H1 (cell line): ENCODE measurements around the gene SUPT4H1. TPM values are rescaled to one million over a fixed set of nuclear protein-coding genes. Genes with fewer than 3 reads are reported as not detected.

Experiments used
- ASH2L ChIP-seq: fragments of 200-600, 300-600 bp; sonication (generic); IDR thresholded peaks from one replicate; pipeline ENCODE4 v1.7.1; 2017; ENCODE audit warnings: low read length
- CREB1 ChIP-seq: IDR thresholded peaks from 2 replicates; pipeline ENCODE4 v1.6.1; 2012; ENCODE audit warnings: inconsistent platforms
- NRF1 ChIP-seq: IDR thresholded peaks from 2 replicates; pipeline ENCODE4 v1.6.1; 2011; ENCODE audit warnings: mild to moderate bottlenecking, low read depth, low read length, improper control_type of control experiment
- RBBP5 ChIP-seq: IDR thresholded peaks from 2 replicates; pipeline ENCODE4 v1.7.1; 2012; ENCODE audit warnings: low read depth, mild to moderate bottlenecking, inconsistent platforms, low read length, moderate library complexity, borderline replicate concordance
- SIN3A ChIP-seq, 2 experiments: IDR thresholded peaks in 1 of 2; conservative IDR thresholded peaks in 1 of 2; 2 replicates each; pipeline ENCODE4 v1.6.1; 2011 to 2012; ENCODE audit warnings: low read length in 2 of 2, improper control_type of control experiment in 1 of 2, low read depth in 1 of 2, mild to moderate bottlenecking in 1 of 2
- SRF ChIP-seq: IDR thresholded peaks from 2 replicates; pipeline ENCODE4 v1.6.1; 2011; ENCODE audit warnings: mild to moderate bottlenecking, low read depth, low read length, moderate library complexity
- TAF7 ChIP-seq: optimal IDR thresholded peaks from 2 replicates; pipeline ENCODE3; 2011; ENCODE audit warnings: low read depth, mild to moderate bottlenecking, inconsistent platforms, low read length, moderate library complexity, borderline replicate concordance
- TEAD4 ChIP-seq: IDR thresholded peaks from 2 replicates; pipeline ENCODE4 v1.6.1; 2012; ENCODE audit warnings: low read depth, low read length, inconsistent platforms, mixed read lengths
- polyA plus RNA-seq, 7 experiments: library from polyadenylated mRNA; depleted of rRNA in 3 of 7; stranded (reverse) in 5 of 7; unstranded in 2 of 7; fragments of >200 nt in 5 of 7; fragments of 200-250 nt in 2 of 7; gene quantifications; 1 replicate in 5 of 7; 2 replicates in 1 of 7; 4 replicates in 1 of 7; pipeline versions ENCODE4 v1.2.1 to v1.2.3, GENCODE V29; 2011 to 2013; ENCODE audit warnings: missing spikeins in 2 of 7, mixed read lengths in 2 of 7
- total RNA-seq: library from RNA; stranded (reverse); fragmentation: NEBNext Ultra II Directional; extraction: Animal tissue kit (Norgen Biotek cat#: 25700); gene quantifications from 2 replicates; pipeline ENCODE4 v1.2.1, GENCODE V29; 2021

Gene SUPT4H1
- total and polyA plus RNA-seq, 2 of the 8 experiments (the other 6 are each of a cell fraction or from before 2014, with no cell fraction given), result 112 to 143 TPM

DNA sequence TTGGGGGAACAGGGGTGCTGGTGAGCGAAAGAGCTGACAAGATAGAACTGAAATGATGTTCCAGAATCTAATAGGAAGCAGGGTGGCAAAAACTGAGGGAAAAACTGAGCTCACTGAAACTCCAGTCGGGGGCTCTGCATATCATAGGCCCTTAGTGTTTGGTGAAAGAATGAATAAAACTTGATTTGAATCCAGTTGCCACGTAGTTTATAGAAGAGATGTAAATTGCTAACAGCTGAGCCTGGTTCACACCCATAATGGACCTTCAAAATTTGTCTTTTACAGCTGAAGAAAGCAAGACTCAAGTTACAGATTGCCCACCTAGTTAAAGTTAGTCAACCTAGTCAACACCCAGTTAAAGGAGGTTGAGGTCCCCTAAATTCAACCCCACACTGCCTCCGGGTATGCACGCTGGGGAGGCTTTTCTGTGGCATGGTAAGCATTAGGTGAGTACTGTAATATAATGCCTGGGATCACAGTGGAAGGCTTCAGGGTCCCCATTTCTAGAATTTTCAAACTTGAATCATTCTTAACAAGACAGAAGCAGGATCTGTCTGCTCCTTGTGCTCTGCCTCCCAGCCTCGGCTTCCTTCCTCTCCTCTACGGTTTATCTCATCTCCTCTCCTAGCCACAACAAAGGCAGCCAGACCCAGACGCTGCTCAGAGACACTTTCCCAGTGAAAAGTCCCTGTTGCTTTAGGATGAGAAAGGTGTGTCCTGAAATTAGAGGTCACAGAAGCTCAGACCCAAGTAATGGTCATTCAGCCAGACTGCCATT lies 26.9 kb upstream of the SUPT4H1 start (continued):
- TF ChIP-seq TEAD4 (no peak), SIN3A (conservative IDR thresholded peaks at IDR 0.05 in 1 of 2, IDR thresholded peaks at IDR 0.05 in 1 of 2; ENCODE audit: low read depth in 1 of 2, low read length in 2 of 2) (no peak), CREB1 (no peak), NRF1 (no peak), TAF7 (no peak), ASH2L (no peak), SRF (no peak), RBBP5 (no peak)
